H9 (cell line): ENCODE results near the gene DSTYK. TPM values are rescaled to one million over a fixed set of nuclear protein-coding genes. Genes with fewer than 3 reads are reported as not detected.

Experiments
- DNase-seq: peaks from one replicate; pipeline ENCODE4 v3.0.0-alpha.2; 2017
- H2AFZ ChIP-seq: one replicate; pipeline ENCODE4 v1.6.1; 2013; ENCODE audit warnings: mild to moderate bottlenecking, low read length, control low read depth, moderate library complexity
- H2AK5ac ChIP-seq: 2 replicates; pipeline ENCODE4 v1.6.1; 2013; ENCODE audit warnings: low read length, control low read depth, mixed read lengths; ENCODE audit not compliant: insufficient read length
- H2BK120ac ChIP-seq: one replicate; pipeline ENCODE4 v1.6.1; 2013; ENCODE audit warnings: low read depth, mild to moderate bottlenecking, low read length, control low read depth, inconsistent platforms; ENCODE audit not compliant: poor library complexity, severe bottlenecking
- H2BK12ac ChIP-seq: 2 replicates; pipeline ENCODE4 v1.6.1; 2013; ENCODE audit warnings: low read length, control low read depth, mixed read lengths, low read depth; ENCODE audit not compliant: insufficient read length
- H2BK15ac ChIP-seq: 2 replicates; pipeline ENCODE4 v1.6.1; 2013; ENCODE audit warnings: low read depth, low read length, control low read depth
- H2BK20ac ChIP-seq: one replicate; pipeline ENCODE4 v1.6.1; 2013; ENCODE audit warnings: low read depth, mild to moderate bottlenecking, low read length, control low read depth, inconsistent platforms; ENCODE audit not compliant: poor library complexity, severe bottlenecking
- H2BK5ac ChIP-seq: 2 replicates; pipeline ENCODE4 v1.6.1; 2013; ENCODE audit warnings: low read length, control low read depth, mixed read lengths; ENCODE audit not compliant: insufficient read length
- H3K14ac ChIP-seq: 2 replicates; pipeline ENCODE4 v1.6.1; 2013; ENCODE audit warnings: low read length, control low read depth; ENCODE audit not compliant: insufficient read depth
- H3K18ac ChIP-seq: 2 replicates; pipeline ENCODE4 v1.6.1; 2013; ENCODE audit warnings: low read depth, mild to moderate bottlenecking, mixed read lengths, low read length, control low read depth; ENCODE audit not compliant: insufficient read length
- H3K23ac ChIP-seq: 2 replicates; pipeline ENCODE4 v1.6.1; 2013; ENCODE audit warnings: low read length, control low read depth, mixed read lengths, low read depth; ENCODE audit not compliant: insufficient read length
- H3K23me2 ChIP-seq: 2 replicates; pipeline ENCODE4 v1.6.1; 2013; ENCODE audit warnings: low read depth, mild to moderate bottlenecking, mixed read lengths, low read length, control low read depth; ENCODE audit not compliant: insufficient read length, poor library complexity, severe bottlenecking
- H3K27ac ChIP-seq: 2 replicates; pipeline ENCODE4 v1.5.1; 2013; ENCODE audit warnings: low read length, control low read depth, mixed read lengths, low read depth; ENCODE audit not compliant: insufficient read length
- H3K27me3 ChIP-seq: 2 replicates; pipeline ENCODE4 v1.6.1; 2013; ENCODE audit warnings: low read length, control low read depth, inconsistent platforms; ENCODE audit not compliant: insufficient read depth
- H3K4ac ChIP-seq: 2 replicates; pipeline ENCODE4 v1.6.1; 2013; ENCODE audit warnings: low read depth, mild to moderate bottlenecking, control low read depth, inconsistent platforms, low read length, moderate library complexity
- H3K4me1 ChIP-seq: 2 replicates; pipeline ENCODE4 v1.6.1; 2013; ENCODE audit warnings: low read length, control low read depth, inconsistent platforms; ENCODE audit not compliant: insufficient read depth
- H3K4me2 ChIP-seq: 2 replicates; pipeline ENCODE4 v1.6.1; 2013; ENCODE audit warnings: low read length, control low read depth, mixed read lengths; ENCODE audit not compliant: insufficient read length, insufficient read depth
- H3K56ac ChIP-seq: 2 replicates; pipeline ENCODE4 v1.6.1; 2013; ENCODE audit warnings: low read depth, mild to moderate bottlenecking, mixed read lengths, low read length, control low read depth; ENCODE audit not compliant: insufficient read length
- H3K79me1 ChIP-seq: 2 replicates; pipeline ENCODE4 v1.6.1; 2013; ENCODE audit warnings: low read depth, mild to moderate bottlenecking, moderate library complexity, low read length, control low read depth, inconsistent platforms; ENCODE audit not compliant: insufficient read depth, poor library complexity, severe bottlenecking
- H3K79me2 ChIP-seq: 2 replicates; pipeline ENCODE4 v1.6.1; 2013; ENCODE audit warnings: low read length, control low read depth, inconsistent platforms; ENCODE audit not compliant: insufficient read depth
- H3K9ac ChIP-seq: 2 replicates; pipeline ENCODE4 v1.6.1; 2013; ENCODE audit warnings: low read length, control low read depth, mixed read lengths; ENCODE audit not compliant: insufficient read length; ENCODE audit errors: extremely low read depth
- H3K9me3 ChIP-seq: one replicate; pipeline ENCODE4 v1.6.1; 2013; ENCODE audit warnings: low read depth, low read length, inconsistent platforms; ENCODE audit not compliant: control insufficient read depth
- H3T11ph ChIP-seq: one replicate; pipeline ENCODE4 v1.6.1; 2013; ENCODE audit warnings: mild to moderate bottlenecking, low read length, control low read depth, inconsistent platforms
- H4K20me1 ChIP-seq: one replicate; pipeline ENCODE4 v1.6.1; 2013; ENCODE audit not compliant: control insufficient read depth, insufficient read length, insufficient read depth
- H4K5ac ChIP-seq: 2 replicates; pipeline ENCODE4 v1.6.1; 2013; ENCODE audit warnings: low read depth, mild to moderate bottlenecking, mixed read lengths, low read length, control low read depth; ENCODE audit not compliant: insufficient read length
- H4K8ac ChIP-seq: replicated peaks from 2 replicates; pipeline ENCODE4 v1.6.1; 2013; ENCODE audit warnings: low read length, control low read depth, mixed read lengths, low read depth; ENCODE audit not compliant: insufficient read length
- H4K91ac ChIP-seq: 2 replicates; pipeline ENCODE4 v1.6.1; 2013; ENCODE audit warnings: low read depth, mild to moderate bottlenecking, moderate library complexity, mixed read lengths, low read length, control low read depth; ENCODE audit not compliant: insufficient read length
- H3K27ac Mint-ChIP-seq, 3 experiments: 2 replicates in 2 of 3; 3 replicates in 1 of 3; pipeline ENCODE4 v1.8.0; 2020 to 2021; ENCODE audit warnings: mixed read lengths in 3 of 3, mild to moderate bottlenecking in 1 of 3, moderate library complexity in 1 of 3
- H3K27me3 Mint-ChIP-seq: 2 replicates; pipeline ENCODE4 v1.8.0; 2021; ENCODE audit warnings: low read depth, mild to moderate bottlenecking, moderate library complexity, mixed read lengths
- H3K36me3 Mint-ChIP-seq, 3 experiments: 2 replicates in 2 of 3; 3 replicates in 1 of 3; pipeline ENCODE4 v1.8.0; 2020 to 2021; ENCODE audit warnings: low read depth in 3 of 3, mixed read lengths in 3 of 3; ENCODE audit not compliant: insufficient read depth in 1 of 3
- H3K4me1 Mint-ChIP-seq, 2 experiments: 2 replicates each; pipeline ENCODE4 v1.8.0; 2020; ENCODE audit warnings: mixed read lengths in 2 of 2
- H3K4me3 Mint-ChIP-seq, 2 experiments: 2 replicates in 1 of 2; 3 replicates in 1 of 2; pipeline ENCODE4 v1.8.0; 2020 to 2021; ENCODE audit warnings: mild to moderate bottlenecking in 2 of 2, mixed read lengths in 2 of 2, moderate library complexity in 1 of 2
- H3K9me3 Mint-ChIP-seq, 2 experiments: 2 replicates in 1 of 2; 3 replicates in 1 of 2; pipeline ENCODE4 v1.8.0; 2020; ENCODE audit warnings: mild to moderate bottlenecking in 2 of 2, mixed read lengths in 2 of 2, moderate library complexity in 1 of 2
- CTCF ChIP-seq: fragments of 200-600 bp; sonication (generic); conservative IDR thresholded peaks from 3 replicates; pipeline ENCODE4 v1.8.0; 2021; ENCODE audit warnings: antibody characterized with exemption, mild to moderate bottlenecking
- WGBS: extraction: QIAGEN DNeasy Blood & Tissue Kit; methylation state at CpG from one replicate; pipeline ENCODE4 v1.1.7; 2013; ENCODE audit warnings: missing lambda C conversion rate, low lambda C conversion rate, mixed read lengths; ENCODE audit not compliant: insufficient read length; ENCODE audit errors: extremely low coverage; 5-methylcytosine and 5-hydroxymethylcytosine counted together
- total RNA-seq: library from RNA; stranded (reverse); gene quantifications from 2 replicates; pipeline ENCODE4 v1.2.1, GENCODE V29; 2021

The DSTYK gene
- total RNA-seq, 1 experiment from 2014 or later = 8.5 TPM

GRCh38 chr1:205225901-205226765, 14.6 kb upstream of the DSTYK start:
- H3K18ac ChIP-seq = no peak overlapping the region
- peaks cover 9% of the 10 kb centered on the region for H3K4me1 ChIP-seq
- no peak overlapping the region for H2BK120ac ChIP-seq
- H3K4me2 ChIP-seq = no peak overlapping the region
- H3K79me2 ChIP-seq = no peaks in the 10 kb centered on the region
- no peak overlapping the region for H3K27ac ChIP-seq
- no peak overlapping the region for H3K4ac ChIP-seq
- H4K20me1 ChIP-seq = no peaks in the 10 kb centered on the region
- H2BK12ac ChIP-seq = no peak overlapping the region
- H2AK5ac ChIP-seq = no peak overlapping the region
- H3K27me3 ChIP-seq = no peaks in the 10 kb centered on the region
- no peak overlapping the region for H3T11ph ChIP-seq
- H2BK5ac ChIP-seq = no peak overlapping the region
- no peak for TF ChIP-seq CTCF
- no peak overlapping the region for H3K14ac ChIP-seq
- H3K27me3 Mint-ChIP-seq = peaks cover 20% of the 10 kb centered on the region
- no peaks in the 10 kb centered on the region for H3K79me1 ChIP-seq
- peaks cover 14% of the 10 kb centered on the region for H3K23me2 ChIP-seq
- H4K5ac ChIP-seq = no peak overlapping the region
- no peaks in the 10 kb centered on the region for H3K9me3 ChIP-seq
- no peak overlapping the region for H4K91ac ChIP-seq
- H2BK20ac ChIP-seq = no peak overlapping the region
- no peak overlapping the region for H3K23ac ChIP-seq
- H3K36me3 Mint-ChIP-seq = no peaks in the 10 kb centered on the region
- H2BK15ac ChIP-seq = no peak overlapping the region
- no peak overlapping the region for H2AFZ ChIP-seq
- peak overlapping the region in 1 of 2 experiments; percentile 83; a peak in 2 of 5 replicates for H3K4me3 Mint-ChIP-seq
- H3K27ac Mint-ChIP-seq = peak overlapping the region in 2 of 3 experiments; percentile 0; a peak in 2 of 7 replicates
- no peak overlapping the region for H4K8ac ChIP-seq
- H3K4me1 Mint-ChIP-seq = peaks cover 33 to 38% of the 10 kb centered on the region in 2 experiments
- DNase-seq = no peak
- no peak overlapping the region for H3K56ac ChIP-seq
- no peak overlapping the region for H3K9ac ChIP-seq
- no peaks in the 10 kb centered on the region; a peak in 1 of 5 replicates for H3K9me3 Mint-ChIP-seq
- no CpG with 5 or more reads among the region's 11 CpGs for WGBS
